Upper lobe of left lung (tissue), 4 donors: Measurements from ENCODE around the gene SLC52A3.

Experiments used
- POLR2A ChIP-seq, 4 donors: fragments of 450-650 bp; IDR thresholded peaks; one replicate each; pipeline ENCODE4 v1.5.1; 2016 to 2017; ENCODE audit warnings: antibody characterized with exemption in 4 of 4, mild to moderate bottlenecking in 2 of 4
- POLR2AphosphoS5 ChIP-seq, 2 donors: sonication (generic); formaldehyde crosslinking; IDR thresholded peaks; one replicate each; pipeline ENCODE4 v1.5.1; 2017; ENCODE audit warnings: antibody characterized with exemption in 2 of 2
- TF ChIP-seq, protein P1 (sequence below), 6 experiments: fragments of 450-650 bp in 4 of 6; fragments of 200-600 bp in 2 of 6; sonication (generic) in 2 of 6; IDR thresholded peaks; one replicate each; pipeline ENCODE4 v1.5.1; 2016 to 2019; ENCODE audit warnings: antibody characterized with exemption in 6 of 6

DNA sequence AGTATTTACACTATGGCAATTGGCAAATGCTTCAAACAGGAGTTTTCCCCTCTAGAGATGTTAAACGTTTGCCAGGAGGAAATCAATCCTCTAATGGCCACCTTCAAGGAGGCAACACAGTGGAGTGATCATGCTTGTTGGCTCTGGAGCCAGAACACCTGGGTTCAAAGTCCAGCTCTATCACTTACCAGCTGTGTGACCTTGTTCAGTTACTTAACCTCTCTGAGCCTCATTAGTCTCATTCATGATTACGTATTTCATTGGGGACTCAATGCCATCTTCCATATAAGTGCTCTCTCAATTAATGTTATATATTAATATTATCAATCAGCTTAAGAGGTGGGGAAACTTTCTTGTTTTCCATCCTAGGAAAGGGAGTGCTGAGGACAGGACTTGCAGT, 26.1 kb downstream of the SLC52A3 start:
- TF ChIP-seq, protein P1, sequence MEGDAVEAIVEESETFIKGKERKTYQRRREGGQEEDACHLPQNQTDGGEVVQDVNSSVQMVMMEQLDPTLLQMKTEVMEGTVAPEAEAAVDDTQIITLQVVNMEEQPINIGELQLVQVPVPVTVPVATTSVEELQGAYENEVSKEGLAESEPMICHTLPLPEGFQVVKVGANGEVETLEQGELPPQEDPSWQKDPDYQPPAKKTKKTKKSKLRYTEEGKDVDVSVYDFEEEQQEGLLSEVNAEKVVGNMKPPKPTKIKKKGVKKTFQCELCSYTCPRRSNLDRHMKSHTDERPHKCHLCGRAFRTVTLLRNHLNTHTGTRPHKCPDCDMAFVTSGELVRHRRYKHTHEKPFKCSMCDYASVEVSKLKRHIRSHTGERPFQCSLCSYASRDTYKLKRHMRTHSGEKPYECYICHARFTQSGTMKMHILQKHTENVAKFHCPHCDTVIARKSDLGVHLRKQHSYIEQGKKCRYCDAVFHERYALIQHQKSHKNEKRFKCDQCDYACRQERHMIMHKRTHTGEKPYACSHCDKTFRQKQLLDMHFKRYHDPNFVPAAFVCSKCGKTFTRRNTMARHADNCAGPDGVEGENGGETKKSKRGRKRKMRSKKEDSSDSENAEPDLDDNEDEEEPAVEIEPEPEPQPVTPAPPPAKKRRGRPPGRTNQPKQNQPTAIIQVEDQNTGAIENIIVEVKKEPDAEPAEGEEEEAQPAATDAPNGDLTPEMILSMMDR (IDR thresholded peaks at IDR 0.05): no peak
- TF ChIP-seq POLR2A (IDR thresholded peaks at IDR 0.05): no peak
- TF ChIP-seq POLR2AphosphoS5 (IDR thresholded peaks at IDR 0.05): no peak
